WTC11 (cell line): ENCODE data around the gene CENPF. TPM values are rescaled to one million over a fixed set of nuclear protein-coding genes. Genes with fewer than 3 reads are reported as not detected.
A peak's percentile ranks its signal among the peaks of the same experiment; 100 is the strongest.

Experiments used
- ATAC-seq: fragments of 200-7000 bp; cut with Tn5 transposase; 2 replicates; pipeline ENCODE4 v1.10.0; 2021; ENCODE audit warnings: mild to moderate bottlenecking, moderate library complexity
- CTCF ChIA-PET: fragments of 300-600 bp; sonication (Branson Sonifier 250); formaldehyde crosslinking; loops from one replicate; lab custom pipeline; 2021; ENCODE audit warnings: antibody characterized with exemption; lab: Charles Lee
- POLR2A ChIA-PET: fragments of 350-600 bp; sonication (Branson Sonifier 250); formaldehyde crosslinking; loops from one replicate; lab custom pipeline; 2021; ENCODE audit warnings: antibody characterized with exemption; lab: Charles Lee
- DNase-seq: peaks from one replicate; pipeline ENCODE4 v3.0.0; 2021; ENCODE audit warnings: low spot score
- H3K27ac Mint-ChIP-seq: 2 replicates; pipeline ENCODE4 v1.8.0; 2021; ENCODE audit warnings: mixed read lengths
- H3K27me3 Mint-ChIP-seq: 2 replicates; pipeline ENCODE4 v1.8.0; 2021; ENCODE audit warnings: low read depth, mild to moderate bottlenecking, moderate library complexity, mixed read lengths
- H3K36me3 Mint-ChIP-seq: 2 replicates; pipeline ENCODE4 v1.8.0; 2021; ENCODE audit warnings: mixed read lengths
- H3K4me1 Mint-ChIP-seq: 2 replicates; pipeline ENCODE4 v1.8.0; 2022; ENCODE audit warnings: mixed read lengths
- H3K4me3 Mint-ChIP-seq: 2 replicates; pipeline ENCODE4 v1.8.0; 2021; ENCODE audit warnings: mild to moderate bottlenecking, moderate library complexity, mixed read lengths
- H3K9me3 Mint-ChIP-seq: 2 replicates; pipeline ENCODE4 v1.8.0; 2021; ENCODE audit warnings: mixed read lengths
- AR ChIP-seq: fragments of 250-450 bp; sonication (Bioruptor Pico); IDR thresholded peaks from 2 replicates; pipeline ENCODE4 v1.9.0; 2021; ENCODE audit warnings: mild to moderate bottlenecking
- ATF3 ChIP-seq: sonication (generic); formaldehyde crosslinking; conservative IDR thresholded peaks from 2 replicates; pipeline ENCODE4 v1.8.1; 2022; ENCODE audit warnings: mild to moderate bottlenecking, missing genetic modification reagents
- IRF2 ChIP-seq: sonication (generic); formaldehyde crosslinking; IDR thresholded peaks from 2 replicates; pipeline ENCODE4 v1.8.0; 2022; ENCODE audit warnings: low read depth, missing genetic modification reagents, borderline replicate concordance
- JAZF1 ChIP-seq: fragments of 250-450 bp; sonication (Bioruptor Pico); IDR thresholded peaks from 2 replicates; pipeline ENCODE4 v1.9.0; 2021; ENCODE audit warnings: moderate library complexity, mild to moderate bottlenecking, inconsistent platforms
- KAT7 ChIP-seq: sonication (generic); formaldehyde crosslinking; IDR thresholded peaks from 2 replicates; pipeline ENCODE4 v1.8.1; 2023; ENCODE audit warnings: missing genetic modification reagents, mild to moderate bottlenecking, borderline replicate concordance
- MAX ChIP-seq: sonication (generic); formaldehyde crosslinking; IDR thresholded peaks from 2 replicates; pipeline ENCODE4 v1.8.0; 2022; ENCODE audit warnings: mild to moderate bottlenecking, missing genetic modification reagents
- RELA ChIP-seq: sonication (generic); formaldehyde crosslinking; IDR thresholded peaks from 2 replicates; pipeline ENCODE4 v1.8.1; 2022; ENCODE audit warnings: missing genetic modification reagents, mild to moderate bottlenecking, borderline replicate concordance
- RORB ChIP-seq: fragments of 250-450 bp; sonication (Bioruptor Pico); IDR thresholded peaks from 2 replicates; pipeline ENCODE4 v1.9.0; 2021; ENCODE audit warnings: mild to moderate bottlenecking
- ZNF121 ChIP-seq: sonication (generic); formaldehyde crosslinking; IDR thresholded peaks from 2 replicates; pipeline ENCODE4 v1.8.0; 2023; ENCODE audit warnings: missing genetic modification reagents
- ZNF263 ChIP-seq: sonication (generic); formaldehyde crosslinking; IDR thresholded peaks from 2 replicates; pipeline ENCODE4 v1.8.1; 2022; ENCODE audit warnings: low read depth, mild to moderate bottlenecking, moderate library complexity, missing genetic modification reagents
- ZNF317 ChIP-seq: sonication (generic); formaldehyde crosslinking; IDR thresholded peaks from 2 replicates; pipeline ENCODE4 v1.8.1; 2023; ENCODE audit warnings: low read depth, mild to moderate bottlenecking, moderate library complexity, missing genetic modification reagents, borderline replicate concordance
- total RNA-seq: library from RNA; stranded (reverse); gene quantifications from 3 replicates; pipeline ENCODE4 v1.2.3, GENCODE V29; 2021
- TF ChIP-seq, protein P1 (sequence below): sonication (generic); formaldehyde crosslinking; IDR thresholded peaks from 2 replicates; pipeline ENCODE4 v1.8.1; 2023; ENCODE audit warnings: mild to moderate bottlenecking, moderate library complexity, missing genetic modification reagents
- TF ChIP-seq, protein P2 (sequence below): fragments of 200-600 bp; IDR thresholded peaks from 2 replicates; pipeline ENCODE4 v1.8.0; 2022; ENCODE audit warnings: antibody characterized with exemption
- TF ChIP-seq, protein P3 (sequence below): sonication (generic); formaldehyde crosslinking; IDR thresholded peaks from 2 replicates; pipeline ENCODE4 v1.8.1; 2022; ENCODE audit warnings: low read depth, mild to moderate bottlenecking, moderate library complexity, missing genetic modification reagents, borderline replicate concordance
- TF ChIP-seq, protein P4 (sequence below): sonication (generic); formaldehyde crosslinking; IDR thresholded peaks from 2 replicates; pipeline ENCODE4 v1.8.0; 2022; ENCODE audit warnings: missing genetic modification reagents
- TF ChIP-seq, protein P5 (sequence below): fragments of 250-450 bp; sonication (Bioruptor Pico); IDR thresholded peaks from 2 replicates; pipeline ENCODE4 v1.8.0; 2021; ENCODE audit warnings: mild to moderate bottlenecking

CENPF gene
- total RNA-seq, 1 experiment from 2014 or later: 166 TPM

- TF ChIP-seq ZNF121 (CRISPR knock-in tag) (no peak), ZNF317 (no peak), ATF3 (CRISPR knock-in tag) (no peak)
These were observed 19.0 kb upstream of the CENPF start (continued) for GRCh38 chr1:214583824-214584554.

DNA sequence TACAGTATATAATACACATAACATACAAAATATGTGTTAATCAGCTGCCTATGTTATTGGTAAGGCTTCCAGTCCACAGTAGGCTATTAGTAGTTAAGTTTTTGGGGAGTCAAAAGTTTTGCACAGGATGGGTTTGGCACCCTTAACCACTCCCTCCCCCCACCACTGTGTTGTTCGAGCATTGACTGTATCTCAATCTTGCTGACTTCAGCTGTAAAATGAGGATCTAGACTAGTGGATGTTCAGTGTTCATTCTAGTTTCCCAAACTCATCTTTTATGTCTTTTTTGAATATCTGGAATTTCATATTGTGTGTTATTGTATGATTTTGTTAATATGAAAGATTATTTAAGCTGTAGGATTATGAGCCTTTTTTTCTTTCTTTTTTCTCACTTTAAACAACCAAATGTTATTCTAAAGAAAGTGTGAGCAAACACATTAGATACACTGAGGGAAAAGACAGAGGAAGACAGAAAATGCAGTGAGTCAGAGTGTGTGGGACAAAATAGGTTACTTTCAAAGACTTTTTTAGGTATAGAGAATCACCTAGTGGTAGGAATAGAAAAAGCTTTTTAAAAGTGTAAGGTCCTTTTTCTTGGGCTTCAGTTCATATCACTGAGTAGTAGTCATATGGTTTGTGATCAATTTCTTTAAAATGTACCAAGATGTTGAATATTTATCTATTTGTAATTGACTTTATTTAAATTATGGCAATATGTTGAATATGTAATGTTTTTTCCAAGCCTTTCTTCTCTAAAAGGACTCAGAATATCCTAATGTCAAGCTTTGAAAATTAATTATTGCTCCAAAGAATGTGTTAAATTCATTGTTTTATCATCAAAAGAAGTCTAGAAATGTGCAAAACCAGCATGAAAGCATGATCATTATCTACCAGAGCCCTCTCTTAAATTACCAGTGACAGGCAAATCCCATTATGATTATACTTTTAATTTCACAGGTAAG is 17.9 kb upstream of the CENPF start:
- TF ChIP-seq, protein P1, sequence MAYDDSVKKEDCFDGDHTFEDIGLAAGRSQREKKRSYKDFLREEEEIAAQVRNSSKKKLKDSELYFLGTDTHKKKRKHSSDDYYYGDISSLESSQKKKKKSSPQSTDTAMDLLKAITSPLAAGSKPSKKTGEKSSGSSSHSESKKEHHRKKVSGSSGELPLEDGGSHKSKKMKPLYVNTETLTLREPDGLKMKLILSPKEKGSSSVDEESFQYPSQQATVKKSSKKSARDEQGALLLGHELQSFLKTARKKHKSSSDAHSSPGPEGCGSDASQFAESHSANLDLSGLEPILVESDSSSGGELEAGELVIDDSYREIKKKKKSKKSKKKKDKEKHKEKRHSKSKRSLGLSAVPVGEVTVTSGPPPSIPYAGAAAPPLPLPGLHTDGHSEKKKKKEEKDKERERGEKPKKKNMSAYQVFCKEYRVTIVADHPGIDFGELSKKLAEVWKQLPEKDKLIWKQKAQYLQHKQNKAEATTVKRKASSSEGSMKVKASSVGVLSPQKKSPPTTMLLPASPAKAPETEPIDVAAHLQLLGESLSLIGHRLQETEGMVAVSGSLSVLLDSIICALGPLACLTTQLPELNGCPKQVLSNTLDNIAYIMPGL (CRISPR knock-in tag): no peak
- TF ChIP-seq, protein P2, sequence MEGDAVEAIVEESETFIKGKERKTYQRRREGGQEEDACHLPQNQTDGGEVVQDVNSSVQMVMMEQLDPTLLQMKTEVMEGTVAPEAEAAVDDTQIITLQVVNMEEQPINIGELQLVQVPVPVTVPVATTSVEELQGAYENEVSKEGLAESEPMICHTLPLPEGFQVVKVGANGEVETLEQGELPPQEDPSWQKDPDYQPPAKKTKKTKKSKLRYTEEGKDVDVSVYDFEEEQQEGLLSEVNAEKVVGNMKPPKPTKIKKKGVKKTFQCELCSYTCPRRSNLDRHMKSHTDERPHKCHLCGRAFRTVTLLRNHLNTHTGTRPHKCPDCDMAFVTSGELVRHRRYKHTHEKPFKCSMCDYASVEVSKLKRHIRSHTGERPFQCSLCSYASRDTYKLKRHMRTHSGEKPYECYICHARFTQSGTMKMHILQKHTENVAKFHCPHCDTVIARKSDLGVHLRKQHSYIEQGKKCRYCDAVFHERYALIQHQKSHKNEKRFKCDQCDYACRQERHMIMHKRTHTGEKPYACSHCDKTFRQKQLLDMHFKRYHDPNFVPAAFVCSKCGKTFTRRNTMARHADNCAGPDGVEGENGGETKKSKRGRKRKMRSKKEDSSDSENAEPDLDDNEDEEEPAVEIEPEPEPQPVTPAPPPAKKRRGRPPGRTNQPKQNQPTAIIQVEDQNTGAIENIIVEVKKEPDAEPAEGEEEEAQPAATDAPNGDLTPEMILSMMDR: peak; percentile 43
- TF ChIP-seq IRF2 (CRISPR knock-in tag): no peak
- Mint-ChIP-seq H3K27me3 (no peaks in the 10 kb centered on the region), H3K27ac (no peak overlapping the region), H3K4me1 (peaks cover 18% of the 10 kb centered on the region), H3K9me3 (no peaks in the 10 kb centered on the region), H3K4me3 (no peak overlapping the region), H3K36me3 (no peaks in the 10 kb centered on the region)
- DNase-seq (no peak), ATAC-seq (peak; percentile 62)
- ChIA-PET POLR2A (interaction anchor here (0.6 to 1.2 kb wide), 3 partner anchors 34 to 145 kb away, joined by 3 to 4 read pairs (median 3); partner anchors contain the start of gene PTPN14), CTCF (interaction anchor here (0.6 to 8.8 kb wide), 17 partner anchors 9 to 371 kb away, joined by 3 to 122 read pairs (median 4); partner anchors contain the start of gene PTPN14)

GRCh38 chr1:214586621-214587020 is 16.4 kb upstream of the CENPF start:
- CTCF ChIA-PET: interaction anchor here (1.4 to 8.8 kb wide), 3 partner anchors 82 to 254 kb away, joined by 4 to 122 read pairs (median 23); no protein-coding TSS in a partner anchor
- TF ChIP-seq, protein P3, sequence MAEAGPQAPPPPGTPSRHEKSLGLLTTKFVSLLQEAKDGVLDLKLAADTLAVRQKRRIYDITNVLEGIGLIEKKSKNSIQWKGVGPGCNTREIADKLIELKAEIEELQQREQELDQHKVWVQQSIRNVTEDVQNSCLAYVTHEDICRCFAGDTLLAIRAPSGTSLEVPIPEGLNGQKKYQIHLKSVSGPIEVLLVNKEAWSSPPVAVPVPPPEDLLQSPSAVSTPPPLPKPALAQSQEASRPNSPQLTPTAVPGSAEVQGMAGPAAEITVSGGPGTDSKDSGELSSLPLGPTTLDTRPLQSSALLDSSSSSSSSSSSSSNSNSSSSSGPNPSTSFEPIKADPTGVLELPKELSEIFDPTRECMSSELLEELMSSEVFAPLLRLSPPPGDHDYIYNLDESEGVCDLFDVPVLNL (CRISPR knock-in tag): no peak
- TF ChIP-seq, protein P4, sequence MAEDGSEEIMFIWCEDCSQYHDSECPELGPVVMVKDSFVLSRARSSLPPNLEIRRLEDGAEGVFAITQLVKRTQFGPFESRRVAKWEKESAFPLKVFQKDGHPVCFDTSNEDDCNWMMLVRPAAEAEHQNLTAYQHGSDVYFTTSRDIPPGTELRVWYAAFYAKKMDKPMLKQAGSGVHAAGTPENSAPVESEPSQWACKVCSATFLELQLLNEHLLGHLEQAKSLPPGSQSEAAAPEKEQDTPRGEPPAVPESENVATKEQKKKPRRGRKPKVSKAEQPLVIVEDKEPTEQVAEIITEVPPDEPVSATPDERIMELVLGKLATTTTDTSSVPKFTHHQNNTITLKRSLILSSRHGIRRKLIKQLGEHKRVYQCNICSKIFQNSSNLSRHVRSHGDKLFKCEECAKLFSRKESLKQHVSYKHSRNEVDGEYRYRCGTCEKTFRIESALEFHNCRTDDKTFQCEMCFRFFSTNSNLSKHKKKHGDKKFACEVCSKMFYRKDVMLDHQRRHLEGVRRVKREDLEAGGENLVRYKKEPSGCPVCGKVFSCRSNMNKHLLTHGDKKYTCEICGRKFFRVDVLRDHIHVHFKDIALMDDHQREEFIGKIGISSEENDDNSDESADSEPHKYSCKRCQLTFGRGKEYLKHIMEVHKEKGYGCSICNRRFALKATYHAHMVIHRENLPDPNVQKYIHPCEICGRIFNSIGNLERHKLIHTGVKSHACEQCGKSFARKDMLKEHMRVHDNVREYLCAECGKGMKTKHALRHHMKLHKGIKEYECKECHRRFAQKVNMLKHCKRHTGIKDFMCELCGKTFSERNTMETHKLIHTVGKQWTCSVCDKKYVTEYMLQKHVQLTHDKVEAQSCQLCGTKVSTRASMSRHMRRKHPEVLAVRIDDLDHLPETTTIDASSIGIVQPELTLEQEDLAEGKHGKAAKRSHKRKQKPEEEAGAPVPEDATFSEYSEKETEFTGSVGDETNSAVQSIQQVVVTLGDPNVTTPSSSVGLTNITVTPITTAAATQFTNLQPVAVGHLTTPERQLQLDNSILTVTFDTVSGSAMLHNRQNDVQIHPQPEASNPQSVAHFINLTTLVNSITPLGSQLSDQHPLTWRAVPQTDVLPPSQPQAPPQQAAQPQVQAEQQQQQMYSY (CRISPR knock-in tag): no peak
- no peak for TF ChIP-seq RORB (CRISPR knock-in tag)
- TF ChIP-seq, protein P5, sequence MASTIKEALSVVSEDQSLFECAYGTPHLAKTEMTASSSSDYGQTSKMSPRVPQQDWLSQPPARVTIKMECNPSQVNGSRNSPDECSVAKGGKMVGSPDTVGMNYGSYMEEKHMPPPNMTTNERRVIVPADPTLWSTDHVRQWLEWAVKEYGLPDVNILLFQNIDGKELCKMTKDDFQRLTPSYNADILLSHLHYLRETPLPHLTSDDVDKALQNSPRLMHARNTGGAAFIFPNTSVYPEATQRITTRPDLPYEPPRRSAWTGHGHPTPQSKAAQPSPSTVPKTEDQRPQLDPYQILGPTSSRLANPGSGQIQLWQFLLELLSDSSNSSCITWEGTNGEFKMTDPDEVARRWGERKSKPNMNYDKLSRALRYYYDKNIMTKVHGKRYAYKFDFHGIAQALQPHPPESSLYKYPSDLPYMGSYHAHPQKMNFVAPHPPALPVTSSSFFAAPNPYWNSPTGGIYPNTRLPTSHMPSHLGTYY (CRISPR knock-in tag): no peak
- TF ChIP-seq AR: no peak
- no peak for TF ChIP-seq JAZF1 (CRISPR knock-in tag)
- no peak for TF ChIP-seq ZNF263 (CRISPR knock-in tag)
- TF ChIP-seq MAX: no peak
- no peak for TF ChIP-seq KAT7 (CRISPR knock-in tag)
- TF ChIP-seq RELA (CRISPR knock-in tag): no peak

More at GRCh38 chr1:214586621-214587020, 16.4 kb upstream of the CENPF start:
- DNase-seq (no peak), ATAC-seq (no peak)
- no peaks in the 10 kb centered on the region for H3K9me3 Mint-ChIP-seq
- H3K27me3 Mint-ChIP-seq: no peaks in the 10 kb centered on the region
- H3K27ac Mint-ChIP-seq: no peak overlapping the region
- H3K4me3 Mint-ChIP-seq: no peak overlapping the region
- POLR2A ChIA-PET: no interaction called here
- no peaks in the 10 kb centered on the region for H3K36me3 Mint-ChIP-seq
- peaks cover 17% of the 10 kb centered on the region for H3K4me1 Mint-ChIP-seq
